ENCODE measurements around the gene PCBP2.

PCBP2 gene

DNA sequence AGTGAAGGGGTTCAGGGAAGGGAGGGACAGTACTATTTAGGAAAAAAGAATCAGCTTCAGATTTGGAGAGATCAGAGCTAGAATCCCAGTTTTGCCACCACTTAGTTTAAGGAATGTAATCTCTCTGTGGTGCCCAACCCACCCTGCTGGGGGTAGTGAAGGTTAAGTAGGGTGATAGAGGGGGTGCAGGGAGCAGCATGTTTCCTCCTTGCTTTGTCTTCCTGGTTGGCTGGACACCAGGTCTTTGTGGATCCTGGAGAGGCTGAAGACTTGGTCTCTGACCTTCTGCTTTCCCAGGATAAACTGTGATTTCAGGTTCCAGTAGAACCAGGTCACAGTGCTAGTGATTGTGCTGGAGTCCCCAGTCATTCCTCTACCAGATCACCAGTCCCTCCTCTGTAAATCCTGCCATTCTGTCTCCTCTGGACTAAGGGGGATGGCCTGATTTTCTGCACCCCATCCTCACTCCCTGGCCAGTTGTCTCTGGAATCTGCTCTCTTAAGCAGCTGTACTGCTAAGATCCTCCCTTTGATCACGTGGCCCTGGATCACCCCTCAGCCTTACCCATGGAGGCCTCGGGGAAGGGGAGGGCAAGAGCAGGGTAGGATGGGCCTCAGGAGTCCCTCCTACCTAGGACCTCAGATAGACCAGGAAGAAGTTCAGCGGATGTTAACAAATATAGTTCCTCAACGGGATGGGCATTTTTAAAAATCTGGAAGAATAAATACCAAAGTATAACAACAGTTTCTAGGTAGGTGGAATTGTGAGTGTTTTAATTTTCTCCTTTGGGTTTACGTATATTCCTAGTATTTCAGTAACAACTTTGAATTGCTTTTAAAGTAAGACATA, 44.2 kb downstream of the PCBP2 start:
- DNase-seq: no peak

DNA sequence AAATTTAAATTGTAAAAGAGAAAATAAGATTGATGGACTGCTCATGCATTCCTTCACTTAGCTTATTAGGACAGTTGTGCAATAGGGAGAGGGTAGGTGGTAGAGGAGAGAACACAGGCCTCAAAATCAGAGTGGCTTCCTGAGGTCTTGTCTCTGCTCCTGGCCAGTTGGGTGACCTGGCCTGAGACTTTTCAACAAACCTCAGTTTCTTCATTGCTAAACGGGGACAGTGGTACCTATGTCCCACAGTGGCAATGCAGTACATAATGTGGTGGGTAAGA, 44.8 kb downstream of the PCBP2 start:
- DNase-seq: no peak

GRCh38 chr12:53497461-53497860, 45.6 kb downstream of the PCBP2 start:
- DNase-seq: no peak

DNA sequence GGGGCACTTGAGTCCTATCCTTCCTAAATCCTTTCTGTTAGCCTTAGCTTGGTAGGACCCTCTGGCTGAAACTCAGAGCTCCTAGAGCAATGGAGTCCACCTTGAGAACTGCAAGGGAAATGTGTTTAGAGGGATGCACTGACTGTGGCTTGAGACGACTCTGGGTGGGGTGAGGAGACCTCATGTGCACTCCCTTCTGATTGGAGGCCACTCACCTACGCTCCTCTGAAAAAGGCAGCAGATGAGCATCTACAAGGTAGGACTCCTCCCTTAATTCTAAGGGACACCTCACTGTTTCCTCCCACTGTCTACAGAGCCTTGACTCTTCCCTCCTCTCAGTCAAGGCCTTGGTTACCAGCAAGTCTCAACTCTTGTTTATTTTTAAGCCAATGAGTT, 46.3 kb downstream of the PCBP2 start:
- no peak for DNase-seq

DNA sequence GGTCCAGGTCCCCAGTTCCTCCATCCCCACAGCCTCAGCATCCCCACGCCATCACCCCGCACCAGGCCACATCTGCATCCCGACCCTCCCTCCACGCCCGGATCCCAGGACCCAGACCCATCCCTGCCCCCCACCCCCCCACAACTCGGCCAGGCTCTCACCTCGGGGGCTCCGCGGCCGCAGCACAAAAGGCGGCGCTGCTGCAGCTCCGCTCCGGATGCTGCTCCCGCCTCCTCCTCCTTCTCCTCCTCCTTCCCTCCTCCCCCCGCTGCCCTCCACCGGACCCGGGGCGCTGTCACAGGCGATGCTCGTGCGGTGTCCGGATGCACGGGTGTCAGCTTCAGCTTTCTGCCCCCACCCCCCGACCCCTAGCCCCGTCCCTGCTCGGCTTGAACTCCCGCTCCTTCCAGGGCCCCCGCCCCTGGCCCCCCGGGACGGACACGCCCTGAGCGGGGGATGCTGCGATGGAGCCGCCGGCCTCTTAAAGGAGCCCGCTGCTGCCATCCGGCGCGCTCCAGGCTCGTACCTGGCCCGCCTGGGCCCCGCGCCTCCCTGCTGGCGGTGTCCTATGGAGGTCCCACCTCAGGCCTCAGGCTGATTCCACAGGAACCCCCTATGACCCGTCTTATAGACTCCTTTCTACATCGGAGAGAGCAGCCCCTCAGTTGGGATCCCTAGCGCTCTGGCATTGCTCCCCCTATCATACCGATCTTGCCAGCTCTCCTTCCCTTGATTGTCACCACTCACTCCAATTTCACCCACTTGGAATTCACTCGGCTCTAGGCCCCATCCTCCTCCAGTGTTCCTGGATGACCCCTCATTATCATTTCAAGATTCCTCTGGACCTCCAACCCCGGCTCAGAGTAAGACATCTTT, 47.6 kb downstream of the PCBP2 start, which contains the start of gene MAP3K12:
Gene MAP3K12, minus strand, starts transcription at position 193 of the 876 bp plus-strand sequence. CDS start 12,067 bp downstream, outside the sequence.
- DNase-seq: peak; percentile 34

DNA sequence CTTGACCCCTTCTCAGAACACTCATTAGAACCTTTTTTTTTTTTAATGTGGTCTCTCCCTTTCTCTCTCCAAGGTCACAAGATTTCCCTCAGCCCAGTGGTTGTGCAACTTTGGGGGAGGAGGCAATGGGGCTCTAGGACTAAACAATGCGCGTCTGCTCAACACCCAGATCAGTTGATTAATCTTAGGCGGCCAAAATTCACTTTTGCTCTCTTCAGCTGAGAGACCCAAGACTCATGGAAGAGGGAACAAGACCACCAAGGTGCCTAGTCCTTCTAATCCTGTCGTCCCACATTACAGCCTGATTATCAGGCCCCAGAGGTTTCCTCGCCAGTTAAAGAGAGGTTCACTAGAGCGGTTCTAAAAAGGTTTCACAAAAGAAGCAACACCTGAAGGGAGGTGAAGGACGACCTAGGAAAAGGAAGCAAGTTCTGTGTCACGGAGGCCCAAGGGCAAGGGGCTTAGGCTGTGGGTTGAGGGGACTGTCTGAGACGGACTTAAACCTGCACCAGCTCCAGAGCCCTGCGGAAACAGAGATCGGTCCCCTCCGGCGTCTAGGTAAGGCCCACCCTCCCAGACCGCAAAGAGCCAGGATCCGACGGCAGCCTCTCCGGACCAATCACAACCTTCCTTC, 48.4 kb downstream of the PCBP2 start:
- DNase-seq: no peak

DNA sequence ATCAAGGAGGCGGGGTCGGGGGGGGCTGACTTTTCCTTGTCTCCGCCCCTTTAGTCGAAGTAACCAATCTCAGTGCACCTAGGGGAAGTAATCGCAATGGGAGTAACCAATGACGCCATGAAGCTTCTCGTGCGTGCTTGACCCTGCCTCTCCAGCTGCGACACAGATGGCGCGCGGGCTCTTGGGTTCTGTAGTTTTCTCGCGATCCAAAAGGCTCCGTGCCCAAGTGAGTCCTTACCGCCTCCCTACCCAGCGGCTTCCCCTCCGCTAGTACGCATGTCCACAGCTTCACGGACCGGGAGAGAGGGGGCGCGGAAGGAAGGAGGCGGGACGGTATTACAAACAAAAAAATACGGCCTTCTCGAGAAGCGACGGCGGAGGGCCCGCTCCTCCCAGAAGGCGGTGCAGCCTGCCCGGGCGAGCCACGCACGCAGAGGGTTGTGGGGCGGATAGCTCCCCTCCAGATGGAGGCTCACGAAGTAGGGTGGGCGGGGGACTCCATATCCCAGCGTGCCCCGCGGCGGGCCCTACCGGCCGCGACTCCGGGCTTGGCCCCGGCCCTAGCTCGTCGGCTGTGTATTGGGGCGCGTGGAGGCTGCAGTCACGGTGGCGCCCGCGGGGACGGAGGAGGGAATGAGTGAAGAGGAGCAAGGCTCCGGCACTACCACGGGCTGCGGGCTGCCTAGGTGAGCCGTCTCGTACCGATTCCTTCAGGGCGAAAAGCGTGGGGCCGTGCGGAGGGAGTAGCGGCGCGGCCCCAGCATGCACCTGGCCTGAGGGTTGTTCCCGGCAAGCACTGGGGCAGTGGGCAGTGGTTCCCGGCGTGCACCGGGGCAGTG, 49.1 kb downstream of the PCBP2 start, which contains the start of gene TARBP2:
Gene TARBP2, plus strand, starts transcription at position 508 of the 839 bp plus-strand sequence. Its CDS starts 126 bp downstream, at position 634.
- DNase-seq: peak; percentile 97

- DNase-seq: no peak
These were observed 49.8 kb downstream of the PCBP2 start for GRCh38 chr12:53501615-53502181.

- no peak for DNase-seq
These were observed 50.4 kb downstream of the PCBP2 start for GRCh38 chr12:53502331-53502730.

DNA sequence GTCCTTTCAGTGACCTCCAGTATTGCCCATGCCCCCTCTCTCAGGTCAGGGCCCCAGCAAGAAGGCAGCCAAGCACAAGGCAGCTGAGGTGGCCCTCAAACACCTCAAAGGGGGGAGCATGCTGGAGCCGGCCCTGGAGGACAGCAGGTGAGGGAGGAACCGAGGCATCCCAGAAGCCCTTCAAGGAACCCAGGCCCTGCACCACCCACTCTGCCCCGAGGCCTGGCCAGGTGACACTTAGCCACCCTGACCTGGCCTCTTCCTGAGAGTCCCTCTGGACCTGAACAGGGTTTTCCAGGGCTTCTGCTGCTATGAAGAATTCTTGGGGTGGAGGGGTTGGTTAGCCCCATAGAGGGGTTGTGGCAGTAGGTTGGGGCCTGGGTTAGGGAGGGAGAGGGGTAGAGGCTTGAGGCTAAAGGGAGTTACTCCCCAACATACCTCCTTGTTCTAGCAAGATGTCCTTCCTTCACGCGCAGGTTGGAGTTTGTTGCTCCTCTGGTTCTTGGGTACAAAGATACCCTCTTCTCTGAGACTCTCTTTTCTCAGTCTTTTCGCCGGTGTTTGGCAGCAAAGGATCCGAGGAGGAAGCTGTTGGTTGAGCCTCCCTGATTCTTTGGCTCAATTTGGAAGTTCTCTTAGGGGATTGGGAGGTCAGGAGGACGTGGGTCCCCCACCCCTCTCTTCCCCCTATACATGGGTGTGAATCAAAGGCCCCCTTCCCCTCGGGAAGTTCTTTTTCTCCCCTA, 51.3 kb downstream of the PCBP2 start:
- no peak for DNase-seq

GRCh38 chr12:53504004-53504920, 52.4 kb downstream of the PCBP2 start:
- no peak for DNase-seq

GRCh38 chr12:53505086-53505485, 53.2 kb downstream of the PCBP2 start:
- no peak for DNase-seq

DNA sequence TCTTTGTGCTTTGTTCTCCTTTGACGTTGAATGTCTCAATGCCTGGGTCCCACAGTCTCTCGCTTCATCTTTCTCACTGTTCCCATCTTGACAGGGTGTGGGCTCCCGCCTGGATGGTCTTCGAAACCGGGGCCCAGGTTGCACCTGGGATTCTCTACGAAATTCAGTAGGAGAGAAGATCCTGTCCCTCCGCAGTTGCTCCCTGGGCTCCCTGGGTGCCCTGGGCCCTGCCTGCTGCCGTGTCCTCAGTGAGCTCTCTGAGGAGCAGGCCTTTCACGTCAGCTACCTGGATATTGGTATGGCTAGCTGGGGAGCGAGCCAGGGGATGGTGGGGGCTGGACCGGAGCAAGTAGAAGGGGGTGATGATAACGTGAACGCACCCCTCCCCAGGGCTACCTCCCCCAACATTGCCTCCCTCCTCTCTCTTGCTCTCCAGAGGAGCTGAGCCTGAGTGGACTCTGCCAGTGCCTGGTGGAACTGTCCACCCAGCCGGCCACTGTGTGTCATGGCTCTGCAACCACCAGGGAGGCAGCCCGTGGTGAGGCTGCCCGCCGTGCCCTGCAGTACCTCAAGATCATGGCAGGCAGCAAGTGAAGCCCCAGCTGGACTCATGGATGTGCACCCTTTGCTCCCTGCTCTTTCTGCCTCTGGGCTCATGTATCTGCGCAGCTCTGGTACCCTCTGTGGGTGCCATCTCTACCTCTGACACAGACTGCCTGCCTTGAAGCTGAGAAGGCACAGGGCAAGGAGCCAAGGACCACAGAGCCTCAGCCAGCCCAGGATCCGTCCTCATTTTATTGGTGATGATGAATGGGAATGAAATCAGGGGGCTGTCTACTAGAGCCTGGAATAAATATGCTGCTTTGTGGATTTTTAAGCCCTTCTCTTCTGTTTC, 53.9 kb downstream of the PCBP2 start:
- DNase-seq: no peak

DNA sequence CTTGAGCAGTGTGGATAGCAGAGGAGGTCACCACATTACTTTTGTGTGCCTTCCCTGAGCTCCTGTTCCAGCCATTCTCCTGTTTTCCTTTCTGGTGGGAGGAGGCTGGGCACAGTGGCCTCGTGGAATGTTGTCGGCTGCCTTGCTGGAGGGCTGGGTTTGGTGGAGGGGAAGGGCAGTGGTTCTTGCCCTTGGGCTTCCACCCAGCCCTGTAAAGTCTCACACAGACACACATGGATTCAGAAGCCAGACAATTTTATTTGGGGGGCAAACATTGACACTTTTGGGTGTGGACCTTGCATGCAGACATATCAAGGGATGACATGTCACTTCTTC, 54.5 kb downstream of the PCBP2 start:
- no peak for DNase-seq

- no peak for DNase-seq
These were observed 55.1 kb downstream of the PCBP2 start, which contains the start of gene NPFF for GRCh38 chr12:53506881-53507602. NPFF (minus strand) TSS chr12:53507484; CDS start chr12:53507474, 10 bp downstream.

DNA sequence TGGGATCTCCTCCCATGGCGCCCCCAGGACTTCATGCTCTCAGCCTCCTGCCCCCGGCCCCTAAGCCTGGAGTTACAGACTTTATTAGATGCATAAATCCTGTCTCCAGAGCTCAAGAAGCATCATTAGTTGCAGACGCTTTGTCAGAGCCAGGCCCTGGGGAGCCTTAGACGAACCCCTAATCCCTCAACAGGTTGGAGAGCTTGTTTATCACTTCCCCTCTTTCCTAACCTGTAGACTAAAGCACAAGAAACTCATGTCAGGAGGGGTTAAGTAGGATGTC, 55.6 kb downstream of the PCBP2 start:
- no peak for DNase-seq

DNA sequence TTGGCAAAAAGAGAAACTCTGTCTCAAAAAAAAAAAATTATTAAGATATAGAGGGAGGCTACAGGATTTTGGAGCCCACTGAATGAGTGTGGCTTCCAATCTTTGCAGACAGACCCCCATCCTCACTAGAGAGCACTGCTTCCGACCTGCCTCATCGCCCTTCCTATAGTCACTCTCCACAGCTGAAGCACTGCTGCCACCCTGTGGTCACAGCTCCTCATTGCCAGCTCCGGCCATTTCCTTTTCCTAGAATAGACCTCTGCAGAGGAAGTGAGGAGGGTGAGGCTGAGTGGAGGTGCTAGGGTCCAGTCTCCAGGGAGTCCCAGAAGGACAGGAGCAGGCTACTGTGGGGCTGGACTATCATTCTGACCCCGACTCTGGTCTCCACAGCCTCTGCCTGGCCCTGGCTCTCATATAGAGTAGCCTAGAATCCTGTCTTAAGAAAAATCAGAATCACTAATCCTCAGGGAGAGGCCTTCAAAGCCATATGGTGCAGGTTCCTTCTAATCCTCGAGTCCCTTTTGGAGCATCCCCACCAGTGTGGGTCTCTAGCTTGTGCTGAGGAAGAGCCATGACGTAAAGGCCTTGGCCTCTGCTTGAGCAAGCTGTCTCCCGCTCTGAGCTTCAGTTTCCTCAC, 56.8 kb downstream of the PCBP2 start:
- peak; percentile 70 for DNase-seq

GRCh38 chr12:53510181-53510812, 58.4 kb downstream of the PCBP2 start:
- no peak for DNase-seq
